ENCODE data around the gene TSHZ2. TPM values are rescaled to one million over a fixed set of nuclear protein-coding genes. Genes with fewer than 3 reads are reported as not detected.
A peak's percentile ranks its signal among the peaks of the same experiment; 100 is the strongest.
"Not testable (repeated sequence)": the region's sequence is repeated elsewhere in the genome, so short reads cannot be mapped to it uniquely, and the experiment has no call there.

TSHZ2 gene
- total RNA-seq, 4 donors from 2014 or later = 1.0 to 3.5 (median 2.8) TPM

DNA sequence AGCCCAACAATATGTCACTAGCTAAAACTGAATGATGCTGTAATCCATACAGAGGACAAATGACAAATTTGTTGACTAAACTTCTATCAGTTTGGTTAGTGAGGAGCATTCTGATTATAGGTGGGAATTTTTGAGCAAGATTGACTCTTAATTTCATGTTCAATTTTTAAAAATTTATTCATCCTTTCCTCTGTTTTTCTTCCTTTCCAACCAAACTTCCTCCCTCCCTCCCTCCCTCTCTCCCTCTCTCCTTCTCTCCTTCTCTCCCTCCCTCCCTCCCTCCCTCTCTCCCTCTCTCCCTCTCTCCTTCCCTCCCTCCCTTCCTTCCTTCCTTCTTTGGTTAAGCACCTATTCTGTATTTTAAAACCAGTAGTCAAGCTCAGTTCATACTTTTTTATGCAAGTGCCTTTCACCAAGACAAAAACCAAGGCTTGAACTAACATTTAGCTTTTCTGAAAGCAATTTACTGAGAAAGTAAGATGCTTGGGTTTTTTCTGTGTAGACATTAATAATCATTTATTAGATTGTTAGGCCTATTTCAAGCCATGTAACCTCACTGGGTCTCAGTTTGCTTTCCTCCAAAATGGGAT is 112.3 kb downstream of the TSHZ2 start:
- Histone ChIP-seq H3K27ac (no peak overlapping the region), H3K4me3 (no peak overlapping the region), H3K4me1 (peaks cover 0 to 2% of the 10 kb centered on the region in 2 donors), H3K27me3 (no peaks in the 10 kb centered on the region), H3K9me3 (no peaks in the 10 kb centered on the region), H3K36me3 (no peaks in the 10 kb centered on the region)
- intact Hi-C loops (cut with DNase I; ENCODE audit: low total_unique reads) (no loop called here), in situ Hi-C loops (cut with MboI; ENCODE audit: low sequenced_read_pairs in 4 of 4) (no loop called here)
- ATAC-seq = no peak
- TF ChIP-seq, protein P1, sequence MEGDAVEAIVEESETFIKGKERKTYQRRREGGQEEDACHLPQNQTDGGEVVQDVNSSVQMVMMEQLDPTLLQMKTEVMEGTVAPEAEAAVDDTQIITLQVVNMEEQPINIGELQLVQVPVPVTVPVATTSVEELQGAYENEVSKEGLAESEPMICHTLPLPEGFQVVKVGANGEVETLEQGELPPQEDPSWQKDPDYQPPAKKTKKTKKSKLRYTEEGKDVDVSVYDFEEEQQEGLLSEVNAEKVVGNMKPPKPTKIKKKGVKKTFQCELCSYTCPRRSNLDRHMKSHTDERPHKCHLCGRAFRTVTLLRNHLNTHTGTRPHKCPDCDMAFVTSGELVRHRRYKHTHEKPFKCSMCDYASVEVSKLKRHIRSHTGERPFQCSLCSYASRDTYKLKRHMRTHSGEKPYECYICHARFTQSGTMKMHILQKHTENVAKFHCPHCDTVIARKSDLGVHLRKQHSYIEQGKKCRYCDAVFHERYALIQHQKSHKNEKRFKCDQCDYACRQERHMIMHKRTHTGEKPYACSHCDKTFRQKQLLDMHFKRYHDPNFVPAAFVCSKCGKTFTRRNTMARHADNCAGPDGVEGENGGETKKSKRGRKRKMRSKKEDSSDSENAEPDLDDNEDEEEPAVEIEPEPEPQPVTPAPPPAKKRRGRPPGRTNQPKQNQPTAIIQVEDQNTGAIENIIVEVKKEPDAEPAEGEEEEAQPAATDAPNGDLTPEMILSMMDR (IDR thresholded peaks at IDR 0.05 in 4 of 5, conservative IDR thresholded peaks at IDR 0.05 in 1 of 5) = no peak
- TF ChIP-seq POLR2A (IDR thresholded peaks at IDR 0.05) = no peak
- no peak for DNase-seq

DNA sequence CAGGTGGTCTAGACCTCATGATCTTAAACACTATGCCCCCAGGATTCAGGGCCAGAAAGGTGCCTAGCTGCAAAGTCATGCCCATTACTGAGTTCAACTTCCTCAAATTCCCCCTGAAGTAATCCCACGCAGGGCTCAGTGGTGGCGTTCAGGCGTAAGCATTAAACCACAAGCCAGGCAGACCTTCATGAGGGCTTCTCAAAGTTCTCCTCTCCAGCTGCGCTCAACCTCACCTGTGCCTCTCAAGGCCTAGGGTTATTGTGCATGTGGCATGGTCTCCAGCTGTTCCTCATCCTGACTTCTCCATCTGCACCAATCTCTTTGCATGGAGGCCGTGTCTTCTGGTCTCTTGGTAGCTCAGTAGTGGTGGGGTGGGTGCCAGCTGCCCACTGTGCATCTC is 113.6 kb downstream of the TSHZ2 start:
- in situ Hi-C loops (cut with MboI; ENCODE audit: low sequenced_read_pairs in 4 of 4) (no loop called here), intact Hi-C loops (cut with DNase I; ENCODE audit: low total_unique reads) (no loop called here)
- no peak for ATAC-seq
- no peak overlapping the region for H3K4me3 ChIP-seq
- no peaks in the 10 kb centered on the region for H3K4me1 ChIP-seq
- DNase-seq = no peak
- H3K9me3 ChIP-seq = no peaks in the 10 kb centered on the region
- H3K27ac ChIP-seq = no peak overlapping the region
- TF ChIP-seq, protein P1 (IDR thresholded peaks at IDR 0.05 in 4 of 5, conservative IDR thresholded peaks at IDR 0.05 in 1 of 5) = no peak
- TF ChIP-seq POLR2A (IDR thresholded peaks at IDR 0.05) = no peak
- no peaks in the 10 kb centered on the region for H3K27me3 ChIP-seq
- no peaks in the 10 kb centered on the region for H3K36me3 ChIP-seq

DNA sequence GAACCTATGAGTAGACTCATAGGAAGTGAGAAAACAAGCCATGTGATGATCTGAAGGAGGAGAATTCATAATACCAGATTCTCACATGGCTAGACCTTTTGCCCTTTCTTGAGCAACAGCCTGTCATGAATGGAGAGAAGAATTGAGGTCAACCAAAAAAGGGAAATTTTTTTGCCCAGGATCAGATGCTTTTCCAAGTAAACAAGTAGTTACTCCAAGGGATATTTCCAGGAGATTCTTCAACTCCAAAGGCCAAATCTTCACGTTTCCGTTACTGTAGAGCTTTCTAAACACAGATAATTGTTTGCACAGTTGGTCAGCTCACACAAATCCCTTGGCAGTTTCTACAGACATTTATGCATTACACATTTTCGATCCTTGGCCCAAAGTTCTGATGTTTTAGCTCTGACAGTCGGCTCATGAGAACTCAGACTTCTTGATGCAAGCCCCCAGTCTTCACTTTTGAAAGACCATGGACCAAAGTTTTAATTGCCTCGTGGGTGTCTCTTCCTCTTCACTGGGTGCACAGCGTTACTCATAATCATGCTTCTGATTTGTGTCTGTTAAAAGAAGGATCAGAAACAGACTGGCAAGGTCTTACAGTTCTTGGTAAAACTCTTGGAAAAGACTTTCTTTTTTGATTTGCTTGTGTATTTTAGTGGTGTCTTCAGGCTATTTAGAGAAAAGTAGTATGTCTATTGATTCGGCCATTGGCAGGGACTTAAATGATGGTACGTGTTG is 115.0 kb downstream of the TSHZ2 start:
- no peak overlapping the region for H3K27ac ChIP-seq

DNA sequence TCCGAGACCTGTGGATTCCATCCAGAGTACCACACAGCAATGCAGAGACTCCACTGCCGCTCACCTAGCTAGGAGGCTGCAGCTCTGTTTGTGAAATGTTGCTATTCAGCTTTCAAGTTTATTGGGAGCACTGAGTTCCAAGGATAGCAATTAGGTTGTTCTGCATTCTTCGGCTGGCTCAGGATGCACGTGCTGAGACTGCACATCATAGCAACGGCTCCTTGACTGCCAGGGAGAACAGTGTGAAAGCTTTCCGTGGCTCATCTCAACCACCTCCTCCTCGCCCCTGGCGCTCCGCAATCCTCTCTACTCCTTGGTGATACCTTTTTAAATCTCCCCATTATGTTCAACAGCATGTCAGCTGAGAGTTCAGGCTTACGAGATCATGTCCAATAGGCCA is 116.6 kb downstream of the TSHZ2 start:
- DNase-seq = no peak
- Histone ChIP-seq H3K4me1 (no peaks in the 10 kb centered on the region), H3K36me3 (no peaks in the 10 kb centered on the region), H3K9me3 (no peaks in the 10 kb centered on the region), H3K27me3 (no peaks in the 10 kb centered on the region), H3K4me3 (no peak overlapping the region), H3K27ac (no peak overlapping the region)
- ATAC-seq = no peak
- in situ Hi-C loops (cut with MboI; ENCODE audit: low sequenced_read_pairs in 4 of 4) (no loop called here), intact Hi-C loops (cut with DNase I; ENCODE audit: low total_unique reads) (no loop called here)
- no peak for TF ChIP-seq POLR2A (IDR thresholded peaks at IDR 0.05)
- TF ChIP-seq, protein P1 (IDR thresholded peaks at IDR 0.05 in 4 of 5, conservative IDR thresholded peaks at IDR 0.05 in 1 of 5) = no peak

More for the DNA sequence above, 115.0 kb downstream of the TSHZ2 start:
- Histone ChIP-seq H3K4me3 (no peak overlapping the region), H3K36me3 (no peaks in the 10 kb centered on the region), H3K9me3 (no peaks in the 10 kb centered on the region), H3K4me1 (no peaks in the 10 kb centered on the region), H3K27me3 (no peaks in the 10 kb centered on the region)
- intact Hi-C loops (cut with DNase I; ENCODE audit: low total_unique reads) (no loop called here), in situ Hi-C loops (cut with MboI; ENCODE audit: low sequenced_read_pairs in 4 of 4) (no loop called here)
- peak; percentile 85 for ATAC-seq
- peak in 1 of 2 donors; percentile 5 for DNase-seq
- TF ChIP-seq, protein P1 (IDR thresholded peaks at IDR 0.05 in 4 of 5, conservative IDR thresholded peaks at IDR 0.05 in 1 of 5) = no peak
- TF ChIP-seq POLR2A (IDR thresholded peaks at IDR 0.05) = no peak

DNA sequence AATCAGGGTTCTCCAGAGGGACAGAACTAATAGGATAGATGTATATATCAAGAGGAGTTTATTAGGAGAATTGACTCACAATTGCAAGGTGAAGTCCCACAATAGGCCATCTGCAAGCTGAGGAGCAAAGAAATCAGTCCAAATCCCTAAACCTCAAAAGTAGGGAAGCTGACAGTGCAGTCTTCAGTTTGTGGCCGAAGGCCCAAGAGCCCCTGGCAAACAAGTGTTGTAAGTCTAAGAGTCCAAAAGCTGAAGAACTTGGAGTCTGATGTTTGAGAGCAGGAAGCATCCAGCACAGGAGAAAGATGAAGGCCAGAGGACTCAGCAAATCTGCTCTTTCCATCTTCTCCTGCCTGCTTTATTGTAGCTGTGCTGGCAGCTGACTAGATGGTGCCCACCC is 117.7 kb downstream of the TSHZ2 start:
- H3K27ac ChIP-seq; H3K4me1 ChIP-seq; H3K27me3 ChIP-seq; in situ Hi-C loops (cut with MboI; ENCODE audit: low sequenced_read_pairs in 4 of 4); H3K9me3 ChIP-seq; ATAC-seq; H3K4me3 ChIP-seq; H3K36me3 ChIP-seq; DNase-seq; intact Hi-C loops (cut with DNase I; ENCODE audit: low total_unique reads): not testable (repeated sequence)
